Left ventricle myocardium inferior (tissue), 1 donor: Measurements from ENCODE around the gene SLC22A3. TPM values are rescaled to one million over a fixed set of nuclear protein-coding genes. Genes with fewer than 3 reads are reported as not detected.

Experiments used
- DNase-seq: peaks from one replicate; pipeline ENCODE4 v3.0.0-alpha.2; 2020
- H3K27ac ChIP-seq: fragments of 200-600 bp; replicated peaks from 2 replicates; pipeline ENCODE4 v1.8.0; 2021
- H3K27me3 ChIP-seq: fragments of 200-600 bp; 2 replicates; pipeline ENCODE4 v1.8.0; 2021; ENCODE audit warnings: low read depth
- H3K36me3 ChIP-seq: fragments of 200-600 bp; 2 replicates; pipeline ENCODE4 v1.8.0; 2021
- H3K4me1 ChIP-seq: fragments of 200-600 bp; 2 replicates; pipeline ENCODE4 v1.8.0; 2021
- H3K4me3 ChIP-seq: fragments of 200-600 bp; 2 replicates; pipeline ENCODE4 v1.8.0; 2021; ENCODE audit warnings: mild to moderate bottlenecking, moderate library complexity
- H3K9me3 ChIP-seq: fragments of 200-600 bp; replicated peaks from 2 replicates; pipeline ENCODE4 v1.8.0; 2021
- intact Hi-C: fragments of 100-400 bp; cut with micrococcal nuclease; formaldehyde crosslinking; loops from one replicate; pipeline ENCODE4 v1.11.0; 2022
- total RNA-seq: library from RNA; stranded (reverse); fragmentation: NEBNext Ultra II Directional; extraction: Animal tissue kit (Norgen Biotek cat#: 25700); gene quantifications from one replicate; pipeline ENCODE4 v1.2.1, GENCODE V29; 2021
- TF ChIP-seq, protein P1 (sequence below): fragments of 200-600 bp; IDR thresholded peaks from 2 replicates; pipeline ENCODE4 v1.8.0; 2021; ENCODE audit warnings: antibody characterized with exemption, mild to moderate bottlenecking, borderline replicate concordance
- donor health status: DM: no; HTN: yes; CAD: no; lungs with severe emphysema.

Gene SLC22A3
- total RNA-seq, 1 donor from 2014 or later: 1.0 TPM

DNA sequence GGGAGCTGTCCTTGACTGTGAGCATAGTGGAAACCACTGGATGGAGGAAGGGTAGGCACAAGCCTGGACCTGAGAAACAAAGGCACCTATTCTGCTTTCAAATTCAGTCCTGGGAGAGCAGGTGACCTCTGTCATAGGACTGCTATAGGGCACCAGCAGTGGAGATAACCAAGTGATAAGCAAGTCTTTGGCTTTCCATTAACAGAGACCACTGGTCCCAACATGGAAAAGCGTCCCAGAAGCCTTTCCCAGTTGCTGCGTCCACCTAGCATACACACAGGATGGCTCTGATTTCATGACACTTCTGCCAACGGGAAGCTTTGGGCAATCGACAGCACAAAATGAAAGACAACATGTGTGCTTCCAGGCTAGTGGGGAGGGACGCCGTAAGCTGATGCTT is 8.9 kb downstream of the SLC22A3 start:
- intact Hi-C loops: no loop called here
- Histone ChIP-seq H3K27me3 (peaks cover 67% of the 10 kb centered on the region), H3K27ac (no peak overlapping the region)

DNA sequence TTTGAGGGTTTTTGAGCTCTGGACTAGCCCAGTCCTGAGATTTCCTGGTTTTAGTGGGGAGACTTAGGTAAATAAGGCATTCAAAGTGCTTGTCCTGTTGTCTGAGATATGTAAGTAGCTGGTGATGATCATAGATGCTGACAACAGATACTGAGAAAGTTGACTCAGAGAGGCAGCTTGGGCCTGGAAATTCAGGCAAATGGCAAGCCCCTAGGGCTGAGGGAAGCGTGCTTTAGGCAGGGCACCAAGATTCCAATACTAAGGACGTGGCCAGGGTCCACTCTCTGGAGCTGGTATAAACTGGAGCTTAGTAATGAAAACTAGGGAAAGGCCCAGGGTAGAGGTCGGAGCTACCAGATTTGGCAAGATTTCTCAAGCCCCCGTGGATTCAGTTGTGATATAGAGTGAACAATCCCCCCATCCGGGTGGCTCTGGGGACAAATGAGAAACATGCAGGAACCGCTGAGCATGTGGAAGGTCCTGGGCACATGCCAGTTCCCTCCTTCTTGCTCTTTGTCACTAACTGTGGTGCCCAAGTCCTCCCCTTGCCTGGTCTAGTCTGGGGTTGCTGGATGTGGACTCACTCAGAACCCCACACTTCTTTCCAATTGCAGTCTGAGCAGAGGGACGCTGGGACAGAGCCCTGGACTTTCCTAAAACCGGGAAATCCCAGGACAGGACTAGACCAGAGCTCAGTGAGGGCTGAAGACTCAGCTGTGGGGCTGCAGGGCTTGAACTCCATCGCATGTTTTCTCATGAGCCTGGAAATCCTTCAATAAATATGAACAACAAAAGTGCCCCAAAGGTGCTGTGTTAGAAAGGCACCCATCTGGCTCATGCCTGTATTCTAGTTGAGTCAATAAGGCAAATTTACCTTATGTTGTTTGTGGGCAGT is 10.3 kb downstream of the SLC22A3 start:
- Histone ChIP-seq H3K4me3 (no peak overlapping the region), H3K4me1 (no peaks in the 10 kb centered on the region), H3K27ac (no peak overlapping the region), H3K27me3 (peaks cover 65% of the 10 kb centered on the region), H3K9me3 (no peaks in the 10 kb centered on the region), H3K36me3 (no peaks in the 10 kb centered on the region)
- TF ChIP-seq, protein P1, sequence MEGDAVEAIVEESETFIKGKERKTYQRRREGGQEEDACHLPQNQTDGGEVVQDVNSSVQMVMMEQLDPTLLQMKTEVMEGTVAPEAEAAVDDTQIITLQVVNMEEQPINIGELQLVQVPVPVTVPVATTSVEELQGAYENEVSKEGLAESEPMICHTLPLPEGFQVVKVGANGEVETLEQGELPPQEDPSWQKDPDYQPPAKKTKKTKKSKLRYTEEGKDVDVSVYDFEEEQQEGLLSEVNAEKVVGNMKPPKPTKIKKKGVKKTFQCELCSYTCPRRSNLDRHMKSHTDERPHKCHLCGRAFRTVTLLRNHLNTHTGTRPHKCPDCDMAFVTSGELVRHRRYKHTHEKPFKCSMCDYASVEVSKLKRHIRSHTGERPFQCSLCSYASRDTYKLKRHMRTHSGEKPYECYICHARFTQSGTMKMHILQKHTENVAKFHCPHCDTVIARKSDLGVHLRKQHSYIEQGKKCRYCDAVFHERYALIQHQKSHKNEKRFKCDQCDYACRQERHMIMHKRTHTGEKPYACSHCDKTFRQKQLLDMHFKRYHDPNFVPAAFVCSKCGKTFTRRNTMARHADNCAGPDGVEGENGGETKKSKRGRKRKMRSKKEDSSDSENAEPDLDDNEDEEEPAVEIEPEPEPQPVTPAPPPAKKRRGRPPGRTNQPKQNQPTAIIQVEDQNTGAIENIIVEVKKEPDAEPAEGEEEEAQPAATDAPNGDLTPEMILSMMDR: no peak
- DNase-seq: no peak
- intact Hi-C loops: no loop called here

More for the DNA sequence above, 8.9 kb downstream of the SLC22A3 start:
- Histone ChIP-seq H3K9me3 (no peaks in the 10 kb centered on the region), H3K36me3 (no peaks in the 10 kb centered on the region), H3K4me3 (no peak overlapping the region), H3K4me1 (no peaks in the 10 kb centered on the region)
- no peak for DNase-seq
- TF ChIP-seq, protein P1: no peak

DNA sequence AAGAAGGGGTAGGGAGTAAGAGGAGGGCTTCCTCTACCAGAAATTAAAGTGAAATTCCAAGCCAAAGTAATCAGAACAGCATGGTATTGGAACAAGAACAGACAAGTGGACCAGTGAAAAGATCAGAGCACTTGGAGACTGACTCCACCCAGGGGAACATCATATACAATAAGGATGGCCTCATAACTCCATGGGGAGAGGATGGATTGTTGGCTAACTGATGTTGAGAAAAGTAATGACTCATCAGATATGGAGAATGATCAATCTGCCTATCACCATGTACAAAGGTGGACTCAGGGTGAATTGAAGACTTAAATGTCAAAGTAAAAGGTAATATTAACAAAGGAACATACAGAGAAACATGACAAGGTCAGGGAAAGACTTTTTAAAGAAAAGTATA is 12.8 kb downstream of the SLC22A3 start:
- no peak overlapping the region for H3K4me3 ChIP-seq
- intact Hi-C loops: no loop called here
- no peak overlapping the region for H3K27ac ChIP-seq
- no peaks in the 10 kb centered on the region for H3K9me3 ChIP-seq
- TF ChIP-seq, protein P1: no peak
- no peak for DNase-seq
- peaks cover 44% of the 10 kb centered on the region for H3K27me3 ChIP-seq
- H3K4me1 ChIP-seq: no peaks in the 10 kb centered on the region
- H3K36me3 ChIP-seq: no peaks in the 10 kb centered on the region

DNA sequence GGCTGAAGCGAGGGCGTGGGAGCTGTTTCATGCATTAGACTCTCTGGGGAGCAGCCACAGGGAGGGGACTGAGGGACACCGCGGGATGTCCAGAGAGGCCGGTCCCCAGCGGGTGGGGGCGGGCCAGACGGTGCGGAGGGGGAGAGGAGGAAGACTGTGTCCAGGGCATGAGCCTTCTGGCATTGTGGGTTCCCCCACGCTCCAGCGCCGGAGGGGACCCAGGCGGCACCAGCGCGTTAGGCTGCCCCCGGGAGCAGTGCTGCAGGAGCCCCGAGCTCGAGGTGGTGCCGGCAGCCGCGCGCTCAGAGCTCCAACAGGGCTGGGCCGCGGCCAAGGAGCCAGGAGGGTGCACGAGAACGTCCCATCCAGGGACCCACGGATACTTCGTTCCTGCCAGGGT is 14.4 kb downstream of the SLC22A3 start:
- Histone ChIP-seq H3K9me3 (no peaks in the 10 kb centered on the region), H3K4me3 (no peak overlapping the region), H3K36me3 (no peaks in the 10 kb centered on the region), H3K4me1 (no peaks in the 10 kb centered on the region), H3K27ac (no peak overlapping the region), H3K27me3 (peaks cover 34% of the 10 kb centered on the region)
- no peak for DNase-seq
- intact Hi-C loops: no loop called here
- TF ChIP-seq, protein P1: no peak

DNA sequence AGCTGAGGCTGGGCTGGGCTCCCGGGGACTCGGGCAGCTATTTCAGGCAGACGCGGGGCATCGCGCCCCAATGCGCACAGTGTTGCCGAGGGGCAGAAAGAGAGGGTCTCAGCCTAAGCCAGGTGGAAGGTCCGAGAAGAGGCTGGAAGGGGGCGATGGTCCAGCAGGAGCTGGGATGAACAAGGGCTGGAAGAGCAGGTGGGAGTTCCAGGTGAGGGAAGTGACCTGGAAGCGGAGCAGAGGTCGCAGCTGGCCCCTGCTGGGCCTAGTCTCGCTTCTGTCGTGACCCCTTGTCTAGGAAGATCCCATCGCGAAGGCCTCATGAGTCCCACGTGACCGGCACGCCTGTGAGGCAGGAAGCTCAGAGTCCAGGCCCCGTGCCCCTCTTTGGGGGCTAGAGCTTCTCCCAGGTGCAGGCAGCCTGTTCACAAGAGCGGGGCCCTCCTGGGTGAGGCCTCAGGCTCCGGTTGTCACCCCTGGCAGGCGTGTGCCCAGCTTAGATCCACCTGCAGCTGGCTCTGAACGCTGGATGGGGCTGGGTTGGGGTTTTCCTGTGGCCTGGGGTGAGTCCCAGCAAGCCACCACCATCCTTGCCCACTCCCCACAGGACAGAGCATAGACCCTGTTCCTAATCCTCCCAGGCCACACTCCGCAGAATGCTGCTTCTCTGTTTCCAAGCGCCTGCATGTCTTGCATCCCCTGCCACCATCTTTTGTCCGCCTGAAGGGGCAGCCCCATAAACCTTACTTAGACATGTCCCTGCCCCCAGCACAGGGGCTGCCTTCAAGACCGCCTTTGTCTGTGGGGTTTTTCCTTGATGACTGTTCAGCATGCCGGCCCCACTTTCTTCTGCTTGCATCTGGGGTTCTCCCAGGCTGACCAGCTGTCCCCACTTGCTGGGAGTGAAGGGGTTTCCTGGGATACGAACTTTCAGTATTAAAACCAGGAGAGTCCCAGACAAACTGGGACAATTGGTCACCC is 15.1 kb downstream of the SLC22A3 start:
- TF ChIP-seq, protein P1: no peak
- Histone ChIP-seq H3K27me3 (peaks cover 30% of the 10 kb centered on the region), H3K4me3 (no peak overlapping the region), H3K36me3 (no peaks in the 10 kb centered on the region), H3K9me3 (no peaks in the 10 kb centered on the region), H3K27ac (no peak overlapping the region), H3K4me1 (no peaks in the 10 kb centered on the region)
- no peak for DNase-seq
- intact Hi-C loops: no loop called here
